ENCODE data around the gene KLF6. TPM values are rescaled to one million over a fixed set of nuclear protein-coding genes. Genes with fewer than 3 reads are reported as not detected.

KLF6 gene
- polyA plus RNA-seq, 1 of the 3 experiments (the other 2 are of a cell fraction), result 148 TPM

GRCh38 chr10:3780021-3780770 lies 4.8 kb downstream of the KLF6 start:
- POLR2A ChIA-PET, result no interaction called here
- peaks cover 36 to 47% of the 10 kb centered on the region in 2 experiments for H3K4me1 ChIP-seq (ENCODE audit: control insufficient read depth in 1 of 2, insufficient read depth in 2 of 2, low read depth in 1 of 2, low read length in 1 of 2)
- WGBS (ENCODE audit: low lambda C conversion rate), result 55% methylated on average over 14 of the region's 17 CpGs
- CTCF ChIA-PET, result interaction anchor here (1.4 kb wide), 1 partner anchor 540 kb away, joined by 5 read pairs; no protein-coding TSS in a partner anchor
- no peak overlapping the region for H2AFZ ChIP-seq (ENCODE audit: low read depth)
- H3K27ac ChIP-seq (ENCODE audit: low read depth in 2 of 2, low read length in 1 of 2), result peak overlapping the region; percentile 55 to 99
- H3F3A ChIP-seq (replicated peaks; ENCODE audit: insufficient read depth), result peaks cover 82% of the 10 kb centered on the region
- DNase-seq, result no peak
- no peaks in the 10 kb centered on the region for H3K27me3 ChIP-seq (ENCODE audit: insufficient read depth)
- H3K4me2 ChIP-seq, result peak overlapping the region; percentile 93
- peak overlapping the region; percentile 95 to 97; a peak in 3 of 4 replicates for H3K4me3 ChIP-seq (ENCODE audit: low read depth in 2 of 2, low read length in 1 of 2)
- H3K36me3 ChIP-seq (replicated peaks in 1 of 2; ENCODE audit: control insufficient read depth in 1 of 2, insufficient read depth in 2 of 2, low read length in 1 of 2), result peaks cover 66 to 85% of the 10 kb centered on the region in 2 experiments
- no peaks in the 10 kb centered on the region for H3K9me2 ChIP-seq
- peak overlapping the region; percentile 98 for H3K9ac ChIP-seq
- H3K79me2 ChIP-seq (ENCODE audit: insufficient read depth), result peaks cover 78% of the 10 kb centered on the region
- H3K9me3 ChIP-seq, result no peaks in the 10 kb centered on the region
- peaks cover 86% of the 10 kb centered on the region for H4K20me1 ChIP-seq (ENCODE audit: insufficient read depth)
- TF ChIP-seq SIN3A (IDR thresholded peaks at IDR 0.05; ENCODE audit: borderline replicate concordance, low read depth, low read length) (peak; percentile 47; the same call in 1 of the 2 replicates), FOXJ3 (CRISPR knock-in tag; IDR thresholded peaks at IDR 0.05) (no peak), MXI1 (IDR thresholded peaks at IDR 0.05; ENCODE audit: low read depth, low read length) (no peak), POLR2AphosphoS5 (IDR thresholded peaks at IDR 0.05; ENCODE audit: low read depth, low read length) (0 out of 2 replicates have a peak, but pooled peaks have one; percentile 0)

- H3K4me3 ChIP-seq (ENCODE audit: low read depth in 2 of 2, low read length in 1 of 2), result peak overlapping the region in 1 of 2 experiments; percentile 95; a peak in 2 of 4 replicates
- 88% methylated on average over 12 of the region's 14 CpGs for WGBS (ENCODE audit: low lambda C conversion rate)
- ChIA-PET POLR2A (no interaction called here), CTCF (interaction anchor here (1.2 to 1.3 kb wide), 2 partner anchors 23 to 92 kb away, joined by 3 read pairs; no protein-coding TSS in a partner anchor)
- peak overlapping the region in 1 of 2 experiments; percentile 99; a peak in 2 of 4 replicates for H3K27ac ChIP-seq (ENCODE audit: low read depth in 2 of 2, low read length in 1 of 2)
- no peaks in the 10 kb centered on the region for H3K9me2 ChIP-seq
- no peaks in the 10 kb centered on the region for H3K9me3 ChIP-seq
- TF ChIP-seq NRF1 (IDR thresholded peaks at IDR 0.05; ENCODE audit: low read depth, low read length) (no peak), POLR2AphosphoS5 (IDR thresholded peaks at IDR 0.05; ENCODE audit: low read depth, low read length) (peak; percentile 59; the same call in 1 of the 2 replicates), MXI1 (IDR thresholded peaks at IDR 0.05; ENCODE audit: low read depth, low read length) (no peak)
- peaks cover 71% of the 10 kb centered on the region for H3K79me2 ChIP-seq (ENCODE audit: insufficient read depth)
- peak overlapping the region; percentile 93 for H3K4me2 ChIP-seq
- peak overlapping the region; percentile 98 for H3K9ac ChIP-seq
- no peak for DNase-seq
- peaks cover 91% of the 10 kb centered on the region for H3F3A ChIP-seq (replicated peaks; ENCODE audit: insufficient read depth)
- peaks cover 37 to 47% of the 10 kb centered on the region in 2 experiments for H3K4me1 ChIP-seq (ENCODE audit: control insufficient read depth in 1 of 2, insufficient read depth in 2 of 2, low read depth in 1 of 2, low read length in 1 of 2)
- no peaks in the 10 kb centered on the region for H3K27me3 ChIP-seq (ENCODE audit: insufficient read depth)
- H4K20me1 ChIP-seq (ENCODE audit: insufficient read depth), result peaks cover 83% of the 10 kb centered on the region
- peaks cover 66 to 83% of the 10 kb centered on the region in 2 experiments for H3K36me3 ChIP-seq (replicated peaks in 1 of 2; ENCODE audit: control insufficient read depth in 1 of 2, insufficient read depth in 2 of 2, low read length in 1 of 2)
- H2AFZ ChIP-seq (ENCODE audit: low read depth), result no peak overlapping the region
Observed at GRCh38 chr10:3779158-3779741, 5.8 kb downstream of the KLF6 start.

- DNase-seq, result no peak
- Histone ChIP-seq H3K9me2 (no peaks in the 10 kb centered on the region), H3K9me3 (no peaks in the 10 kb centered on the region), H2AFZ (ENCODE audit: low read depth) (no peak overlapping the region), H3F3A (replicated peaks; ENCODE audit: insufficient read depth) (peaks cover 90% of the 10 kb centered on the region), H4K20me1 (ENCODE audit: insufficient read depth) (peaks cover 77% of the 10 kb centered on the region), H3K36me3 (replicated peaks in 1 of 2; ENCODE audit: control insufficient read depth in 1 of 2, insufficient read depth in 2 of 2, low read length in 1 of 2) (peaks cover 66 to 78% of the 10 kb centered on the region in 2 experiments), H3K27me3 (ENCODE audit: insufficient read depth) (no peaks in the 10 kb centered on the region), H3K79me2 (ENCODE audit: insufficient read depth) (peaks cover 66% of the 10 kb centered on the region), H3K4me3 (ENCODE audit: low read depth in 2 of 2, low read length in 1 of 2) (peak overlapping the region in 1 of 2 experiments; percentile 95; a peak in 1 of 4 replicates), H3K27ac (ENCODE audit: low read depth in 2 of 2, low read length in 1 of 2) (peak overlapping the region in 1 of 2 experiments; percentile 99; a peak in 2 of 4 replicates), H3K4me2 (peak overlapping the region; percentile 93), H3K9ac (peak overlapping the region; percentile 98), H3K4me1 (ENCODE audit: control insufficient read depth in 1 of 2, insufficient read depth in 2 of 2, low read depth in 1 of 2, low read length in 1 of 2) (peaks cover 39 to 47% of the 10 kb centered on the region in 2 experiments)
- 90% methylated on average over 3 of the region's 3 CpGs for WGBS (ENCODE audit: low lambda C conversion rate)
- TF ChIP-seq NRF1 (IDR thresholded peaks at IDR 0.05; ENCODE audit: low read depth, low read length) (no peak), ELF1 (IDR thresholded peaks at IDR 0.05) (no peak), FOXJ3 (CRISPR knock-in tag; IDR thresholded peaks at IDR 0.05) (no peak), NFIC (IDR thresholded peaks at IDR 0.05; ENCODE audit: borderline replicate concordance) (no peak), TCF12 (IDR thresholded peaks at IDR 0.05) (no peak)
- POLR2A ChIA-PET, result no interaction called here
- CTCF ChIA-PET, result interaction anchor here (1.2 to 1.3 kb wide), 2 partner anchors 23 to 92 kb away, joined by 3 read pairs; no protein-coding TSS in a partner anchor
Observed at GRCh38 chr10:3778692-3779157, 6.3 kb downstream of the KLF6 start.

Data from SK-N-SH (cell line).